Kidney epithelial cell (primary cell): ENCODE measurements around the gene PKNOX1. TPM values are rescaled to one million over a fixed set of nuclear protein-coding genes. Genes with fewer than 3 reads are reported as not detected.
"Not testable (repeated sequence)": the region's sequence is repeated elsewhere in the genome, so short reads cannot be mapped to it uniquely, and the experiment has no call there.

Source experiments
- DNase-seq: peaks from one replicate; pipeline ENCODE4 v3.0.0-alpha.2; 2010; ENCODE audit warnings: low read depth
- H3K27me3 ChIP-seq: 2 replicates; pipeline ENCODE4 v1.6.0; 2011; ENCODE audit warnings: low read length; ENCODE audit not compliant: control insufficient read depth, insufficient read depth
- H3K36me3 ChIP-seq: 2 replicates; pipeline ENCODE4 v1.5.1; 2011; ENCODE audit warnings: low read length; ENCODE audit not compliant: control insufficient read depth, insufficient read depth
- H3K4me3 ChIP-seq: 2 replicates; pipeline ENCODE4 v1.5.1; 2011; ENCODE audit warnings: low read depth, mild to moderate bottlenecking, control low read depth, low read length
- total RNA-seq: library from RNA; depleted of rRNA; stranded (reverse); fragments of >200 nt; gene quantifications from 2 replicates; pipeline ENCODE4 v1.2.3, GENCODE V29; 2015
- TF ChIP-seq, protein P1 (sequence below): IDR thresholded peaks from 2 replicates; pipeline ENCODE4 v1.5.1; 2011; ENCODE audit warnings: mild to moderate bottlenecking, moderate library complexity, low read length, control low read depth, inconsistent platforms; ENCODE audit not compliant: insufficient read depth, poor library complexity, severe bottlenecking

The PKNOX1 gene
- total RNA-seq, 1 donor from 2014 or later, result 18.3 TPM

DNA sequence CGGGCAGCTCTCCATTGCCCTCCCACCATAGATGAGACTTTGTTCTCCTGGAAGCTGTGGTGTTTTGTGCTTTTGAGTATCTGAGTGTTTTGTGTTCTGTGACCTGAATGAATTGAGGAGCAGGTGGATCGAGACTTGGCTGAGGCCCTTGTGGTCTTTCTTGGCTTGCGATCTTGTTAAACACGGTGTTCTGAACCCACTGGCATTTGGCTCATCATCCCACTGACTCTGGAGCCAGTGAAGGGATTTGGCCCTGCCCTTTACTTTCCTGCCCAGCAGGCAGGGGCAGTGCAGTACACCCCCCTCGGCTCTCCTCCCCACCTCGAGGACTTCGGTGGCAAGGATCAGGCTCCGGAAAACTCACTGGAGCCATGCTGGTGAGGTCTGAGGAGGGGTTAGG is 30.6 kb downstream of the PKNOX1 start:
- H3K4me3 ChIP-seq, result no peak overlapping the region
- TF ChIP-seq, protein P1, sequence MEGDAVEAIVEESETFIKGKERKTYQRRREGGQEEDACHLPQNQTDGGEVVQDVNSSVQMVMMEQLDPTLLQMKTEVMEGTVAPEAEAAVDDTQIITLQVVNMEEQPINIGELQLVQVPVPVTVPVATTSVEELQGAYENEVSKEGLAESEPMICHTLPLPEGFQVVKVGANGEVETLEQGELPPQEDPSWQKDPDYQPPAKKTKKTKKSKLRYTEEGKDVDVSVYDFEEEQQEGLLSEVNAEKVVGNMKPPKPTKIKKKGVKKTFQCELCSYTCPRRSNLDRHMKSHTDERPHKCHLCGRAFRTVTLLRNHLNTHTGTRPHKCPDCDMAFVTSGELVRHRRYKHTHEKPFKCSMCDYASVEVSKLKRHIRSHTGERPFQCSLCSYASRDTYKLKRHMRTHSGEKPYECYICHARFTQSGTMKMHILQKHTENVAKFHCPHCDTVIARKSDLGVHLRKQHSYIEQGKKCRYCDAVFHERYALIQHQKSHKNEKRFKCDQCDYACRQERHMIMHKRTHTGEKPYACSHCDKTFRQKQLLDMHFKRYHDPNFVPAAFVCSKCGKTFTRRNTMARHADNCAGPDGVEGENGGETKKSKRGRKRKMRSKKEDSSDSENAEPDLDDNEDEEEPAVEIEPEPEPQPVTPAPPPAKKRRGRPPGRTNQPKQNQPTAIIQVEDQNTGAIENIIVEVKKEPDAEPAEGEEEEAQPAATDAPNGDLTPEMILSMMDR, result no peak
- DNase-seq, result no peak
- H3K27me3 ChIP-seq, result no peaks in the 10 kb centered on the region
- H3K36me3 ChIP-seq, result no peaks in the 10 kb centered on the region

DNA sequence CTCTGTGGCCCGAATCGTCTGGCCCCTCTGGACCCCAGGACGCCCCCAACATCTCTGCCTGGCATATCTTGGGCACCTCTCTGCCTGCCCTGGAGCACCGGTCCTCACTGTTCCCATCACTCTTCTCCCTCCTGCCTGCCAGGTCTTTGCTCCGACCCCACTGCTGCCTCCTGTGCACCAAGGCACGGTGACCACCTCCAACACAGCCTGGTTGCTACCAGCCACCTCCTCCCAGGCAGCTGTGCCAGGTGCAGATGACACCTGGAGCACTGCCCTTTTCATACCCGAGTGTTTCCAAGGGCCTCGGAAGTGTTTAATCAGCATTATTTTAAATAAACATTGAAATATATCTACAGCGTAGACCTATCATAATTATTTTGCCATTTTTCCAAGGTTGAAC is 31.3 kb downstream of the PKNOX1 start:
- Histone ChIP-seq H3K27me3 (no peaks in the 10 kb centered on the region), H3K4me3 (no peak overlapping the region), H3K36me3 (no peaks in the 10 kb centered on the region)
- TF ChIP-seq, protein P1, result no peak
- DNase-seq, result no peak

DNA sequence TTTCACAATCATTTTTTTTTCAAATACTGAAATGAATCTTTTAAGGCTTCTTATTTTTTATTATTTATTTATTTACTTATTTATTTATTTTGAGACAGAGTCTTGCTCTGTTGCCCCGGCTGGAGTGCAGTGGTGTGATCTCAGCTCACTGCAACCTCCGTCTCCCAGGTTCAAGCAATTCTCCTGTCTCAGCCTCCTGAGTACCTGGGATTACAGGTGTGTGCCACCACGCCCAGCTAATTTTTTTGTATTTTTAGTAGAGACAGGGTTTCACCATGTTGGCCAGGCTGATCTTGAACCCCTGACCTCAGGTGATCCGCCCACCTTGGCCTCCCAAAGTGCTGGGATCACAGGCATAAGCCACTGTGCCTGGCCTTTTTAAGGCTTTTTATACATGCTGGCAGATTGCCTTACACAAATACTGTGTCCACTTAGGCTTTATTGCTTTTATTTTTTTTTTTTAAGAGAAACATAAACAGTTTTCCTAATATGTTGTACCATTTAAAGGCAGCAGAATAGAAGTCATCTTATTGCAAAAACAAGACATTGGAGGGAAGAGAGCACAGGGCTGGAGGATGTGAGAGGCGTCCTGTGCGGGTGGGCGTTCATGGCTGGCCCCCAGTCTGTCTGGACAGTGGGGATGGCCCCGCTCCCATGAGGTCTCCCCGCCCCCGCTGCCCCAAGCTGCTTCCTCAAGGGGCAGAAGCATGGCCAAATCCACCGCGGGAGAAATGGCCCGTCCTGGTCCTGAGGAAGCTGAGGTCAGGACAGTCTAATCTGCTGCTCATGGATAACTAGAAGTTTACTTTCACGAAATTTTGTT is 31.9 kb downstream of the PKNOX1 start:
- H3K4me3 ChIP-seq, DNase-seq, H3K27me3 ChIP-seq, H3K36me3 ChIP-seq: not testable (repeated sequence)

- TF ChIP-seq, protein P1, result no peak
- H3K27me3 ChIP-seq, result no peaks in the 10 kb centered on the region
- H3K36me3 ChIP-seq, result no peaks in the 10 kb centered on the region
- DNase-seq, result no peak
- H3K4me3 ChIP-seq, result no peak overlapping the region
Measured at GRCh38 chr21:43006874-43007208, 32.5 kb downstream of the PKNOX1 start.

DNA sequence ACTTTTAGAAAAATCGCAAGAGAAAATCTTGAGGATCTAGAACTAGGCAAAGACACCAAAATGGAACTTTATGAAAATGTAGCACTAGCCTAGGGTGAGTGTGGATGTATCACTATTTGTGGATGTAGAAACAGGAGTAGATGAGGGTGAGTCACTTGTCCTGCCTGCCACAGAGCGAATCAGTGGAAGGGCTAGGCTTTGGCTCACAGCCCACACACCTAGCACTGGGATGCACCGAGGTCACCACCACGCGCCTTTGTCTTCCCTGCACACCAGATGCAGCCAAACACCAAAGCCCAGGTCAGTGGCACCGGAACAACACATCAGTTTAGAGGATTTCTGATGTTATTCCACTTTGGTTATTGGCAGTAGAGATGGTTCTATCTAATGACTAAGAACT is 38.2 kb downstream of the PKNOX1 start:
- Histone ChIP-seq H3K27me3 (no peaks in the 10 kb centered on the region), H3K36me3 (no peaks in the 10 kb centered on the region), H3K4me3 (no peak overlapping the region)
- TF ChIP-seq, protein P1, result no peak
- no peak for DNase-seq

DNA sequence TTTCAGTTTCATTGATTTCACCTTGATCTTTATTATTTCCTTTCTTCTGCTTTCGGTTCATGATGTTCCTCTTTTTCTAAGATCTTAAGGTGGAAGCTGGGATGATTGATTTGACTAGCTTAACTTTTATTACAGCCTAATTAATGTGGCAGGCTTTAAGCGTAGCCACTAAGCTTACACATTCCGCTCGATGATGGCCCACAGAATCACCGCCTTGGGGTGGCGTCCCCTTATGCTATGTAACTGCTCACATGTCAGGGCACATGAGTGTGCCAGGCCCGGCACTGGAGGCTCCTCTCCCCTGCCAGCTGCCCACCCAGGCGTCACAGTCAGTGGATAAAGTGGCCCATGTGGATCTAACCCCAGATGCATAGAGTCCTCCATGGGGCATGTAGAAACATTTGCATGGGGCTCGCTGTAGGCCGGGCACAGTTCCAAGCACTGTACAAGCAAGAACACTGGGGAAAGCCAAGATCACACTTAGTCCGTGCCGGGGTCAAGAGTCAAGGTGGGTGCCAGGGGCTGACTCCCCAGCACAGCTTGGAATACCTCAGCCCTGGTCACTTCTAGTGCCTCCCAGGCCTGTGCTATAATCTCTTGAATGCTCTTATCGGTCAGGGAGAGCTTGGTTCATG is 41.7 kb downstream of the PKNOX1 start:
- Histone ChIP-seq H3K36me3 (no peaks in the 10 kb centered on the region), H3K27me3 (no peaks in the 10 kb centered on the region), H3K4me3 (no peak overlapping the region)
- no peak for DNase-seq
- TF ChIP-seq, protein P1, result no peak
